Stimulated activated effector memory CD8-positive, alpha-beta T cell treated with anti-CD3 and anti-CD28 coated beads, Interleukin-12 subunit alpha, Interleukin-12 subunit beta, amount 100 ng/mL, for 72 hours (primary cell): ENCODE data around the gene GALNT18.

Experiments used
- ATAC-seq: fragments of 150-1000 bp; cut with Tn5 transposase; 2 replicates; pipeline ENCODE4 v1.10.0; 2021
- DNase-seq, 2 donors: peaks; one replicate each; pipeline ENCODE4 v3.0.0; 2021 to 2022; ENCODE audit warnings: low spot score in 2 of 2
- H3K27ac Mint-ChIP-seq: one replicate; pipeline ENCODE4 v1.8.0; 2022; ENCODE audit warnings: mild to moderate bottlenecking, mixed read lengths
- H3K36me3 Mint-ChIP-seq: one replicate; pipeline ENCODE4 v1.8.0; 2022; ENCODE audit warnings: mild to moderate bottlenecking, mixed read lengths
- H3K4me1 Mint-ChIP-seq: one replicate; pipeline ENCODE4 v1.8.0; 2022; ENCODE audit warnings: mixed read lengths
- H3K4me3 Mint-ChIP-seq: one replicate; pipeline ENCODE4 v1.8.0; 2022; ENCODE audit warnings: mild to moderate bottlenecking, mixed read lengths
- H3K9me3 Mint-ChIP-seq: one replicate; pipeline ENCODE4 v1.8.0; 2022; ENCODE audit warnings: mixed read lengths

Gene GALNT18

GRCh38 chr11:11640996-11641395 is 19.2 kb upstream of the GALNT18 start:
- H3K36me3 Mint-ChIP-seq, result no peaks in the 10 kb centered on the region
- no peak overlapping the region for H3K4me3 Mint-ChIP-seq
- DNase-seq, result no peak
- no peak for ATAC-seq
- H3K4me1 Mint-ChIP-seq, result no peaks in the 10 kb centered on the region
- H3K9me3 Mint-ChIP-seq, result no peaks in the 10 kb centered on the region
- no peak overlapping the region for H3K27ac Mint-ChIP-seq

DNA sequence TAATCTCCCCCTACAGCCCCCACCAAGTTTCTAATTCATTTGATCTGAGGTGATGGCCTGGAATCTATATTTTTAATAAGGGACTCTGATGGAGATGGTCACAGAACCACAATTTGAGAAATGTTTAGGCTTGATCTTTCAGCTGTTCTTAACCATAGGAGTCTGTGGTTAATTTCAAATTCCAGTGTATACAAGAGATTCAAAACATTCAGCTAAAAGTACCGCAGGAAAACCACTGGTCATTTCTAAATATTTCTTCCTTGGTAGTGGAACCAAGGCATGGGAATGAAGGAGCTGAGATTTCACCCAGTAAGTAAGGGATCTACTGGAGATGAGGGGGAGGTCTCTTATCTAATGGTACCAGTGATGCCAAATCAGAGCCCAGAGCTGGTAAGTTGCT is 18.3 kb upstream of the GALNT18 start:
- no peak for DNase-seq
- Mint-ChIP-seq H3K4me3 (no peak overlapping the region), H3K4me1 (no peaks in the 10 kb centered on the region), H3K9me3 (no peaks in the 10 kb centered on the region), H3K27ac (no peak overlapping the region), H3K36me3 (no peaks in the 10 kb centered on the region)
- no peak for ATAC-seq

DNA sequence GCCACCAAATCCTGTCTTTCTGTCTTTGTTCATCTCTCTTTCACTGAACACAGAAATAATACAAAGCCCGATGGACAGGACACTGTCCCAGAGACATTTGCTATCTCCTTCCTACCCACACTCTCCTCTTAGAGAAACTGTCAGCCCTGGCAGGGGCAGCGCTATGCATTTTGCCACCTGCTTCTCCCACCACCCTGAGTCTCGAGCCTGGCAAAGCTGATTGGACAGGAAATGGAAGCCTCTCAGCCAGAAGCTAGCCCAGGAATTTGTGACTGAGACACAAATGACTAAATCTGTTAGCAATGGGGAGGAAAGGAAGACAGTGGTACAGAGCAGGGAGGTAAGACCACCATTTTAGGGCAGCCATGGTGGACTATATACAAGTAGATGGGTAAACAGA is 14.9 kb upstream of the GALNT18 start:
- no peaks in the 10 kb centered on the region for H3K9me3 Mint-ChIP-seq
- H3K36me3 Mint-ChIP-seq, result no peaks in the 10 kb centered on the region
- DNase-seq (no peak), ATAC-seq (no peak)
- H3K4me1 Mint-ChIP-seq, result no peaks in the 10 kb centered on the region
- no peak overlapping the region for H3K4me3 Mint-ChIP-seq
- H3K27ac Mint-ChIP-seq, result no peak overlapping the region

GRCh38 chr11:11635443-11635842 is 13.6 kb upstream of the GALNT18 start:
- H3K4me3 Mint-ChIP-seq, result no peak overlapping the region

GRCh38 chr11:11629368-11629767 is 7.6 kb upstream of the GALNT18 start:
- Mint-ChIP-seq H3K4me1 (no peaks in the 10 kb centered on the region), H3K27ac (no peak overlapping the region), H3K9me3 (no peaks in the 10 kb centered on the region), H3K36me3 (no peaks in the 10 kb centered on the region), H3K4me3 (no peak overlapping the region)
- DNase-seq (no peak), ATAC-seq (no peak)

More at GRCh38 chr11:11635443-11635842, 13.6 kb upstream of the GALNT18 start:
- H3K27ac Mint-ChIP-seq, result no peak overlapping the region
- DNase-seq (no peak), ATAC-seq (no peak)
- no peaks in the 10 kb centered on the region for H3K36me3 Mint-ChIP-seq
- no peaks in the 10 kb centered on the region for H3K4me1 Mint-ChIP-seq
- H3K9me3 Mint-ChIP-seq, result no peaks in the 10 kb centered on the region

DNA sequence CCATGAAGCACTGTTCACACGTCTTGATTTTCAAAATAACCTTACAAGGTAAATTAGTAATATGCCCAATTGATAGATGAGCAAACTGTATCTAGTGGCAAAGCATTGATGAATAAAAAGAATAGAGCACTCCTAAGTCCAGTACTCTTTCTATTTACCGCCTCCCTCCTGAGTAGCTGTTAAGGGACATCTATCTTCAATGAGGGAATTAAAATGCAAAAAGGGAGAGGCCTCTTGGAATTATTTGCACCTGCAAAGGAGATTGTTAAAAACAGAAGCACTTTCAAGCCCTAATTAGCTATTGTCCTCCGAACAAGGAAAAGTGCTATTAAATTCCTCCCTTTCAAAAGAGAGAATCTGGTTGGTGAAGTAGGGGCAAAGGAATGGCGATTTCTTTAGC is 6.8 kb upstream of the GALNT18 start:
- no peak for DNase-seq
- no peak overlapping the region for H3K27ac Mint-ChIP-seq
- no peaks in the 10 kb centered on the region for H3K9me3 Mint-ChIP-seq
- H3K4me3 Mint-ChIP-seq, result no peak overlapping the region
- H3K36me3 Mint-ChIP-seq, result no peaks in the 10 kb centered on the region
- no peak for ATAC-seq
- H3K4me1 Mint-ChIP-seq, result no peaks in the 10 kb centered on the region

DNA sequence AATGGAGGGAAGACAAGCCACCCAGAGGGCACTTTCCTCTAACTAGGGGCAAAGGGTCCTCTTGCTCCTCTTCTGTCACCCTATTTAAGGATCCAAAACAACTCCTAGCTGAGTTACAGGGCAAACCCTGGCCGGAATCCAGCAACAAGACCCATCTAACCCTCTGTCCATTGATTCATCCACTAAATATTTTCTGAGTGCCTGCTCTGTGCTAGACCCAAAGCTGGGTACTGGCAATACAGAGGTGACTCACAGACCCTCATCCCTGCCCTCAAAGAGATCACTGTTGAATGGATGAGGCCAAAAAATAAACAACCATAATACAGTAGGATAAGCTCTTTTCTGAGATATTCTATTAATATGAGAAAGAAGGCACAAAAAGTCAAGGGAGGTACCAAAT is 4.3 kb upstream of the GALNT18 start:
- no peak for ATAC-seq
- Mint-ChIP-seq H3K4me1 (peaks cover 6% of the 10 kb centered on the region), H3K9me3 (no peaks in the 10 kb centered on the region), H3K4me3 (no peak overlapping the region), H3K27ac (no peak overlapping the region), H3K36me3 (no peaks in the 10 kb centered on the region)
- DNase-seq, result no peak

DNA sequence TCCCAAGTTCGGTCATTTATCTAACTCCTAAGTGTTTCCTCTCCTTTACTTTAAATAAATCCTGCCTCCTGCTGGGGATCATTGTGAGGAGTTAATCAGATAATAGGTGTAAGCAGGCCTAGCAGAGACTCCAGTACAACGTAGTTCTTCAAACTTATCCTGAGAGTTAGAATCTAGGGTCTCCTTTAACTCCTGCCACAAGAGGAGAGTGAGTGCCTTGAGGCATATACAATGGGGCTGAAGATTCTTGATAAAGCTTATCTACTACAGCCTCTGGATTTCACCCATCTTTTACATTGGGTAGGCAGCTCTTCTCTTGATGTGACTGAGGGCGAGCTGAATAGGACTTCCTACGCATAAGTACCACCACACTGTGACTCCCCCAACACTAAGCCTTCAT is 3.1 kb upstream of the GALNT18 start:
- Mint-ChIP-seq H3K9me3 (no peaks in the 10 kb centered on the region), H3K36me3 (no peaks in the 10 kb centered on the region), H3K4me3 (no peak overlapping the region), H3K27ac (no peak overlapping the region), H3K4me1 (peaks cover 7% of the 10 kb centered on the region)
- no peak for ATAC-seq
- no peak for DNase-seq

GRCh38 chr11:11624204-11624603 is 2.4 kb upstream of the GALNT18 start:
- Mint-ChIP-seq H3K4me3 (no peak overlapping the region), H3K36me3 (no peaks in the 10 kb centered on the region), H3K4me1 (peaks cover 7% of the 10 kb centered on the region), H3K27ac (no peak overlapping the region), H3K9me3 (no peaks in the 10 kb centered on the region)
- DNase-seq, result no peak
- no peak for ATAC-seq

DNA sequence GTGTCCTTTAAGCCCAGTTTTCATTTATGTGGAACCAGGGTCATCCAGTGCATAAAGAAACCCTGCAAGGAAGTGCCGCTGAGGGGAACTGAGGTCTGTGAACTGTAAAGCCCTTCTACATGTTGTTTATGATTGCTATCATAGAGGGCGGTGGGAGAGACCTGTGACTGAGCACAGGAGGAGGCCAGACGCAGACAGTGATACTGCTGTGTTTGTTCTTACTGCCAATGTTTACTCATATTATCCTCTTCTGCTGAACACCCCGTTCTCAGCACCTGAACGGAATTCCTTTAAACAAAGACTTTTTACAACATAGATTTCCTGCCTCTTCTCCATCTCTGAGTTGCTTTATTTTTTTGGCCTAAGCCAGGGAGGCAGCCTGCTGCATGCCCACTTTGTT is 967 bp upstream of the GALNT18 start:
- Mint-ChIP-seq H3K36me3 (no peaks in the 10 kb centered on the region), H3K4me1 (peaks cover 7% of the 10 kb centered on the region), H3K9me3 (no peaks in the 10 kb centered on the region), H3K27ac (no peak overlapping the region), H3K4me3 (no peak overlapping the region)
- ATAC-seq (no peak), DNase-seq (no peak)

DNA sequence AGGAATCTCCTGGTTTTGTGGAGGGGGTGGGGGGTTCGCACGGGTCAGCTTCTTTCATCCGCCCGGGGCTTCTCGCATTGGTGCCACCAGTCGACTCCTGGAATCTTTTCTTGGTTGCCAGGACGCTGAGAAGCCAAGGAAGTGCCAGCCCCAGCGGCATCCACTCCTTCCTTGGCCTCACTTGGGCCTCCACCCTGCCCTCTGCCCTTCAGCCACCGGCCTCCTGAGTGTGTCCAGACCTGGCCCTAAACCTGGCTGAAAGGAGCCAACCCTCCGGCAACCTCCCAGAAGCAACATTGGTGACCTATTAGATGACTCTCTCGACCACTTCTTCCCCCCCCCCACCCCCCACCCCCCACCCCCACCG is 518 bp upstream of the GALNT18 start:
- H3K9me3 Mint-ChIP-seq, result no peaks in the 10 kb centered on the region
- no peak for DNase-seq
- ATAC-seq, result no peak

GRCh38 chr11:11620921-11621572 is 758 bp downstream of the GALNT18 start:
- Mint-ChIP-seq H3K27ac (no peak overlapping the region), H3K36me3 (no peaks in the 10 kb centered on the region), H3K4me1 (peaks cover 7% of the 10 kb centered on the region), H3K9me3 (no peaks in the 10 kb centered on the region), H3K4me3 (peak overlapping the region; percentile 67)
- peak in 1 of 2 donors; percentile 3 for DNase-seq
- peak; percentile 14 for ATAC-seq

More for the DNA sequence above, 518 bp upstream of the GALNT18 start:
- Mint-ChIP-seq H3K4me1 (peaks cover 7% of the 10 kb centered on the region), H3K27ac (no peak overlapping the region), H3K36me3 (no peaks in the 10 kb centered on the region), H3K4me3 (peak overlapping the region; percentile 67)

GRCh38 chr11:11620173-11620920 is 1.5 kb downstream of the GALNT18 start:
- Mint-ChIP-seq H3K4me1 (peaks cover 7% of the 10 kb centered on the region), H3K9me3 (no peaks in the 10 kb centered on the region), H3K27ac (no peak overlapping the region), H3K4me3 (peak overlapping the region; percentile 67), H3K36me3 (no peaks in the 10 kb centered on the region)
- no peak for ATAC-seq
- peak in 1 of 2 donors; percentile 45 for DNase-seq

GRCh38 chr11:11618973-11619435 is 2.8 kb downstream of the GALNT18 start:
- no peaks in the 10 kb centered on the region for H3K9me3 Mint-ChIP-seq
- no peak for ATAC-seq
- DNase-seq, result no peak
- H3K4me3 Mint-ChIP-seq, result no peak overlapping the region
- peaks cover 7% of the 10 kb centered on the region for H3K4me1 Mint-ChIP-seq
- no peak overlapping the region for H3K27ac Mint-ChIP-seq
- H3K36me3 Mint-ChIP-seq, result no peaks in the 10 kb centered on the region

DNA sequence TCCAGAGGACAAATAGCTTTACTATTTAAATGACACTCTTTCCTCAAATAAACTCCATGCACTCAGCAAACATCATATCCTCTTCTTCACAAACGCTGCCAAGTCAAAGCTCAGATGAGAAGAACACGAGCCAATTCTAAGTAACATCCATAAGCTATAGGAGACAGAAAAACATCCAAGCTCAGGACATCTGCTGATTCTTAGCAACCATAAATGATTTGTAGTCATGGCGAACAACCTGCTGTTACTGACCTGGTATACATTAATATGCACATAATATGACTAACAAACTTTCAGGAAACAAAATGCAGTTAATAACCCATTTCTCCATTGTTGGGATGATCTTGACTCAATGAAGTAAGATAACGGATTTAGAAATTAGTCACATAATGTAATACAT is 6.7 kb downstream of the GALNT18 start:
- no peaks in the 10 kb centered on the region for H3K36me3 Mint-ChIP-seq
- H3K4me1 Mint-ChIP-seq, result no peaks in the 10 kb centered on the region
- H3K4me3 Mint-ChIP-seq, result no peak overlapping the region
- H3K27ac Mint-ChIP-seq, result no peak overlapping the region
- DNase-seq, result no peak
- no peak for ATAC-seq
- no peaks in the 10 kb centered on the region for H3K9me3 Mint-ChIP-seq

- no peak for ATAC-seq
- Mint-ChIP-seq H3K9me3 (no peaks in the 10 kb centered on the region), H3K4me1 (no peaks in the 10 kb centered on the region), H3K36me3 (no peaks in the 10 kb centered on the region), H3K27ac (no peak overlapping the region), H3K4me3 (no peak overlapping the region)
- no peak for DNase-seq
Measured at GRCh38 chr11:11612439-11612838, 9.4 kb downstream of the GALNT18 start.
